ENCODE data around the gene CACNA1F. TPM values are rescaled to one million over a fixed set of nuclear protein-coding genes. Genes with fewer than 3 reads are reported as not detected.

The CACNA1F gene
- total RNA-seq, 2 experiments from 2014 or later: 0.15 to 0.21 TPM

DNA sequence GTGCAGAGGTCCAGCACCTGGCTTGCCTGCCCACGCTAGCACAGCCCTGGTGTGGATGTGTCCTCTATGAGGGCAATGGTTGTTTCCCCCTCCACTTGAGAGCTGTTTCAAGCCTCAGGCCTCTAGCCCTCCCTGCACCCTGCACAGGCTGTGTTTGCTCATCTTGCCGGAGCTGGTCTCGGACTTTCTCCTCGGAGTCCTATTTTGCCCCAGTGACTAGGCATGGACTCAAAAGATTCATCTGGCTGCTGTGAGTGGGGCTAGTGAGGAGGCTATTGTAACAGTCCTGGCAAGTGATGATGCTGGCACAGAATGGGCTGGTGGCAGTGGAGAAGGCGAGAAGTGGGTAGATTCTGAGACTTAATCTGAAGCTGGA is 25.6 kb upstream of the CACNA1F start:
- POLR2A ChIA-PET: interaction anchor here (0.5 kb wide), 1 partner anchor 14 kb away, joined by 6 read pairs; no protein-coding TSS in a partner anchor
- CTCF ChIA-PET: no interaction called here

DNA sequence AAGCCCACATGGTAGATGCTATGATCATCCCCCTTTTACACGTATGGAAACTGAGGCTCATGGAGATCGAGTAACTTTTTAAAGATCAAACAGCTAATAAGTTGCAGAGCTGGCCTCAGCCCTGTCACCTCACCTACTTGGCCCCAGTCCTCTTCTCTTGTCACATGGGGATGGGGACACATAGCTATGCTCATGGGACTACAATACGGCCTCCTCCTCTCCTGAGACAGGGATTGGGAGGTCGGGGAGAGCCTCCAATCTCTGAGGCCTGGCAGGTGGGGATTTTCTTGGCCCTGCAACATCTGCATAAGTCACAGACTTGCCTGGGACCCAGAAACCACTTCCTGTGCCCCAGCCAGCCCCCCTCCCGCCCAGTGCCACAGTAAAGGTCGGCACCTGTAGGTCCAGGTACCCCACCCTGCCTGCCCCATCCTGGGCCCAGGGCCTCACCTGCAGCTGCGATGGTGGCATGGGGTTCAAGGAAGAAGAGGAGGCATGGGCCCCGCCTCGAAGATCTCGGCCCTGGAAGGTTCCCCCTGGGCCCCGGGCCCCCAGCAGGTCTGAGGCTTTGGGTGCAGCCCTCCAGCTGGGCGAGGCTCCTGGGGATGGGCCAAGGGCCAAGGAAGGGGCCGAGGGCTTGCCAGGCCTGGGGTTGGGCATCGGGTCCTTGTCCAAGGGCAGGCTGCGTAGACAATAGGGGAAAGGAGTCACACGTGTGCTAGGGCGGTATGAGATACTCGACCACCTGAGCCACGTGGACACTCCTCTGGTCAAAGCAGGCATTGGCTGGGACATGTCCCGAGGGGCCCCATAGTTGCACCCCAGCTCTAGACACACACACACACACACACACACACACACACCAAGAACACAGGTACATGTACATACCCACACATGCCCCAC is 25.0 kb upstream of the CACNA1F start:
- CTCF ChIA-PET: no interaction called here
- POLR2A ChIA-PET: interaction anchor here (1.0 kb wide), 1 partner anchor 11 kb away, joined by 3 read pairs; no protein-coding TSS in a partner anchor

DNA sequence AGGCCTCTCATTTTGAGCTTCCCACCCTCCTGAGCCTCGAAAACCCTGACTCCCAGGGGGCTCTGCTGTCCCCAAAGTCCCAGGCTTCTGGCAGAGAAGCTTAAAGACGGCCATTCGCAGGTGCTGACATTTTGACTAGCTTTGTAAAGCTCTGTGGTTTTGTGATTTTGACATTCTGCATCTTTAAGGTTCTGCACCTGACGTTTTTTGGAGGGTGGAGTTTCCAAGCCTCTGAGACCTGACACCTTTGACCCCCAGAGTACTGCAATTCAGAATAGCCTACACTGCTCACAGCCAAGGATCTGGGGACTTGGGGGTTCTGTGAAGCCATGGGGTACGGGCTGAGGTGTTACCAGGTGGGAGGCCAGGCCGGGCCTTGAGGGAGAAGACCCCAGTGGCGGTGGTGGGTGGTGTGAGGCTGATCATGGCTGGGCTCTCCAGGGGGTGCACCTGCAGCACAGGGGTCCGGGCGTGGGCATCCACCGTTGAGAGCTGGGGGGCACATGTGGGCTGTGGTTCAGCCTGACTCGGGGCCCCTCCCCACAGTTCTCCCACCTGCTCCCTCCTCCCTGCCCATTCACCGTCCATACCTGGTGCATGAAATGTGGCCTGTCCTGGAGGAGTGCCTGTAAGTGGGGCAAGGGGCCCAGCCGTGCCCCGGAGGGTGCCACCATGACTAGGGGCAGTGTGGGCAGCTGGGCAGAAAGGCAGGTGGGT is 24.1 kb upstream of the CACNA1F start:
- ChIA-PET POLR2A (interaction anchor here (1.0 kb wide), 1 partner anchor 12 kb away, joined by 3 read pairs; no protein-coding TSS in a partner anchor), CTCF (no interaction called here)

DNA sequence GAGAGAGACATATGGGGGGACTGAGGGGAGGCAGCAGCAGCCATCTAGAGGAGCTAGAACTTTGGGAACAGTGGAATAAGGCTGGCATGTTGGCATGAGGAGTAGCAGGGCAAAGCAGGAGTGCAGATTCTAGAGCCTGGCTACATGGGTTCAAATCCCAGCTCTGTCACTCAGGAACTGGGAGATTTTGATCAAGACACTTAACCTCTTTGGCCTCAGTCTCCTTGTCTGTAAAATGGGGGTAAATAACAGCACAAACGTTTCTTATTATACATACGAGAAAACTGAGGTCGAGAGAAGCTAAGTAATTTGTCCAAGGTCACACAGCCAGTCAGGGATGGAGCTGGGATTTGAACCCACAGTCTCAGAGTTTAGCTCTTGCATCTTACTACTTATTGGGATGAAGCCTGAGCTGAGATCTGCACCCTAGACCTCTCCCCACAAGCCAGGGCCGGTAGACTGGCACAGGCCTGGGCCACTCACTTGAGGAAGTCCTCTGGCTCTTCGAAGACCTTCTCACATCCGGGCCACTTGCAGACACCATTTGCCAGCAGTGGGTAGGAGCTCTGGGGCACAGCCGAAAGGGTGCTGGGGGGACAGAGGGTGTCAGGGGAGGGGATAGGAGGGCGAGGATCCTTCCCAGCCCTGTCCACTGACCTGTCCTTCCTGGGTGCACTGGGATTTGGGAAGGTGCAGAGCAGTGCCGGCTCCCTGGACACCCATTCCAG is 23.3 kb upstream of the CACNA1F start:
- CTCF ChIA-PET: interaction anchor here (0.7 kb wide), 1 partner anchor 666 kb away, joined by 4 read pairs; the partner anchor contains the start of gene CLCN5
- POLR2A ChIA-PET: interaction anchor here (0.7 kb wide), 1 partner anchor 195 kb away, joined by 3 read pairs; no protein-coding TSS in a partner anchor

DNA sequence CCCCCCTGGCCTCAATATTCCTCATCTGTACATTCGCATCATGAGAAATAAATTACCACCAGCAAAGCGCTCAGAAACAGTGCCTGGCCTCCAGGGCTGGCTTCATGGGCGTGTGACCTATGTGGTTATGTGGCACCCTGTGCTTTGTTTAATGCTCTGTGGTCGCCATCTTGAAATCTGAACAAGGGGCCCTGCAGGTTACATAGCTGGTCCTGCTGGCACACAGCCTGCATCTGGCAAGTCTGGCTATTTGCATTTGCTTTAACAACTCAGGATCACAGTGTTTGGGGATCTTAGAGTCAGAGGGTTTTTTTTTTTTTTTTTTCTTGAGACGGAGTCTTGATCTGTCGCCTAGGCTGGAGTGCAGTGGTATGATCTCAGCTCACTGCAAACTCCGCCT is 21.5 kb upstream of the CACNA1F start:
- CTCF ChIA-PET: no interaction called here
- POLR2A ChIA-PET: no interaction called here

DNA sequence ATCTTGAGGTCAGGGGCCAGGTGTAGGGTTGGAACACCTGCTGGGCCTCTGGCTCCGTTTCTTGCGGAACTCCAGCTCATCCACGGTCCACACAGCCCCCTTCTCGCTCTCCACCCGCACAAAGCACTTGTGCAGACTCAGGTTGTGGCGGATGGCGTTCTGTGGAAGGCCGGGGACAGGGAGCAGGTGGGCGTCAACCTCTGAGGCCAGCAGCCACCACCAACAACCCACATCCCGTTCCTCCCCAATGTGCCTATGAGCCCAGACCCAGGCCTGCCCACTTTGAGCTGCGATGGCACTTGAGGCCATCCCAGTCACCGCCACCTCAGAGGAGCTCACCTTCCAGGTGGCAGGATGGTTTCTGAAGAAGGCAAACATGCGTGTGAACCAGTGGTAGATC is 18.2 kb upstream of the CACNA1F start:
- ChIA-PET POLR2A (no interaction called here), CTCF (no interaction called here)

DNA sequence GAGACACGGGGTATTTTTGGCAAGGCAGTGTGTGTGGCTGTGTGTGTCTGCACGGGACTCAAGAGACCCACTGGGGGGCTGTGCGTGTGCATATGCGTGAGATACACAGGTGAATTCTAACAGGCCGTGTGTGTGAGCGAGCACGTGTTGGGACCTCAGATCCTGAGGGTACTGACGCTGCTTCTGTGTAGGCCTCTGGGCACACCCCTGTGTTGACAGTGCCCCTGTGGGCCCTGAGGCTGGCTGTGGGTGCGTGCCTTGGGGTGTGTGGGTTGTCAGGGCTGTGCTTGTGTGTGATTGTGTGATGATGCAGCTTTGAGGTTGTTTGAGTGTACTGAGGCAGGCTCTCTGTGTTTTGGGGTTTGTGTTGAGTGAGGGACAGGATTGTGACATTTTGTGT is 17.4 kb upstream of the CACNA1F start:
- ChIA-PET CTCF (no interaction called here), POLR2A (no interaction called here)

DNA sequence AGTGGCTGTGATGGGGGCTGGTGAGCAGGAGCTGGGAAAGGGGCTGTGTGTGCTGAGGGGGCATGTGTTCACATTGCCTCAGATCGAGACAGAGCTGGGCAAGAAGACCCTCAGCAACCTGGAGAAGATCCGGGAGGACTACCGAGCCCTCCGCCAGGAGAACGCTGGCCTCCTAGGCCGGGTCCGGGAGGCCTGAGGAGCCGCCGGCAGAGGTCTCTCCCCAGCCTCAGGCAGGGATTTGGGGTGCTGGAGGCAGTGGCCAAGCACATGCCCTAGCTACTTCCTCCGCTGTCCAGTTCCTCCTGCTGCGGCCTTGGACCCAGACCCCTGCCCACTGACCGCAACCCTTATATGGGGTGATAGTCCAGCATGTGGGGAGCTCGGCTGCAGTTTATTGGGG is 16.9 kb upstream of the CACNA1F start:
- ChIA-PET POLR2A (no interaction called here), CTCF (no interaction called here)

DNA sequence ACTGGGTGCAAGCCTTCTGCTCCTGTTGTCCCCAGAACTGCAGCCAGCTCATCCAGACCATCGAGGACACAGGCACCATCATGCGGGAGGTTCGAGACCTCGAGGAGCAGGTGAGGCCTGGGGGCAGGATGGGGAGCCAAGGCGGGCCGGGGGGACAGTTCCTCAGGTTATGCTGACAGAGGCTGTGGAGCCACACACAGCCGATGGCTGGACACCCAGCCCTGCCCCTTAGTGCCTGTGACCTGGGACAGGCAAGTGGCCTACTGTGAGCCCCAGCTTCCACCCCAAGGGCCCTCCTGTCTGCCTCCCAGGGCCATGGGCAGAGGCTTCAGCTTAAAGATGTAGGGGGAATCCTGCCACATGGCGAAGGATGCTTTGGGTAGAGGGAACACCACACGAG is 16.5 kb upstream of the CACNA1F start:
- ChIA-PET CTCF (no interaction called here), POLR2A (no interaction called here)

DNA sequence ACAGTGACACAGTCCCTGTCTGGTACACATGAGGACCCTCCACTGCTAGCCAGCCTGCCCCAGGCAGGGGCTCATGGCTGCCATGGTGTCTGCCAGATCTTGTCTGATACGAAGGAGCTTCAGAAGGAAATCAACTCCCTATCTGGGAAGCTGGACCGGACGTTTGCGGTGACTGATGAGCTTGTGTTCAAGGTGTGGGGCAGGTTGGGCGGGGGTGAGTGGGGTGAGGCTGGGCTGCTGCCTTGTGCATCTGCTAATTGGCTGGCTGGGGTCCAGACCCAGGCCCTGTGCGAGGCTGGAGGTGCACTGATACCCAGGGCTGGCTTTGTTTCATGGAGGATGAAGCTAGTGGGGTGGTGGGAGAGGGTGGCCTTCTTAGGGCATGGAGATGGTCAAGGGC is 15.9 kb upstream of the CACNA1F start:
- POLR2A ChIA-PET: no interaction called here
- CTCF ChIA-PET: no interaction called here

DNA sequence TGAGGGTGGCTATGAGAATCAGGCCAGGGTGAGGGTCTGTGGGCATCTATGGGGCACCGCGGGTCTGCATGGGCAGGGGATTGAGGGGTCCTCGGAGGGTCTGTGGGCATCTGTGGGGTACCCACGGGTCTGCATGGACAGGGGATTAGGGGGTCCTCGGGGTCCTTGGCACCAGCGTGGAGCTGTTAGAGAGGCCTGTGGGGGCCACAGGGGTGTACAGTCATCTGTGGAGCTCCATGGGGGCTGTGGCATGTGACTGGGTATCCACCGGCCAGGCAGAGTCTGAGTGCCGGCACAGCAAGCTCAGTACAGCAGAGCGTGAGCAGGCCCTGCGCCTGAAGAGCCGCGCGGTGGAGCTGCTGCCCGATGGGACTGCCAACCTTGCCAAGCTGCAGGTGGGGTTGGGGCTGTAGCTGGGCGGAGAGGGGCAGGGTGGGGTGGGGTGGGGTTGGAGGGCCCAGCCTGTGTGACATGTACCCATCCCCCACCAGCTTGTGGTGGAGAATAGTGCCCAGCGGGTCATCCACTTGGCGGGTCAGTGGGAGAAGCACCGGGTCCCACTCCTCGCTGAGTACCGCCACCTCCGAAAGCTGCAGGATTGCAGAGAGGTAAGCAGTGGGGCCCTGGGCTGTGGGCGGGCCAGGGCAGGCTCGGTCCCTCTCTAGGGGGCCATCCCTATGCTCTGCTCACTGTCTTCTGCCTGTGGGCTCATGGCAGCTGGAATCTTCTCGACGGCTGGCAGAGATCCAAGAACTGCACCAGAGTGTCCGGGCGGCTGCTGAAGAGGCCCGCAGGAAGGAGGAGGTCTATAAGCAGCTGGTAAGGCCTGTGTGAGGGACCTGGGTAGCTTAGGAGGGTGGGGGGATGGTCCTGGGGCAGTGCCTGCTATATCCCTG is 15.0 kb upstream of the CACNA1F start:
- CTCF ChIA-PET: no interaction called here
- POLR2A ChIA-PET: interaction anchor here (0.5 kb wide), 1 partner anchor 47 kb away, joined by 3 read pairs; no protein-coding TSS in a partner anchor

DNA sequence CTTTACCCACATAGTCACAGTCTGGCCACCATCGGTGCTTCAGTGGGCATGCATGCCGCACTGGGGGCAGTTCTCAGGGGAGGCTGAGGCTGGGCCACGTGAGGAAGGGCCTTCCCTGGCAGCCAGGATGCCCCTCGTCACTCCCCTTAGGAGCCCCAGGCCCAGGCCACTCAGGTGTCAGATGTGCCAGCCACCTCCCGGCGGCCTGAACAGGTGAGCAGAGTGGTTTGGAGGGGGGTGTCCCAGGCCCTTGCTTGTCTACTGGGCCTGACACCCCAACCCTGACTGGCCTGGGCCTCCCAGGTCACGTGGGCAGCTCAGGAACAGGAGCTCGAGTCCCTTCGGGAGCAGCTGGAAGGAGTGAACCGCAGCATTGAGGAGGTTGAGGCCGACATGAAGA is 14.2 kb upstream of the CACNA1F start:
- ChIA-PET POLR2A (no interaction called here), CTCF (no interaction called here)

DNA sequence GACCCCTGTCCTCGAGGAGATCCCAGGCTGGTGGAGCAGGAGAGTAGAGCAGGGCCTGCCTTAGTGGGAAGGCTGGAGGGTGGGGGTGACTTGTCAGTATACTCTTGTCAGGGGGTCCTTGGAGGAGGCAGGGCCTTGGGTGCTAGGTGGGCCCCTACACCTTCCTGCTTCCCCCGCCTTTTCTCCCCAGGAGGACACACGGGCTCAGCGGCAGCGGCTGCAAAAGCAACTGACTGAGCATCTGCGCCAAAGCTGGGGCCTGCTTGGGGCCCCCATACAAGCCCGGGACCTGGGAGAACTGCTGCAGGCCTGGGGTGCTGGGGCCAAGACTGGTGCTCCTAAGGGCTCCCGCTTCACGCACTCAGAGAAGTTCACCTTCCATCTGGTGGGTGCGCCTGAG is 13.4 kb upstream of the CACNA1F start:
- POLR2A ChIA-PET: no interaction called here
- CTCF ChIA-PET: no interaction called here

DNA sequence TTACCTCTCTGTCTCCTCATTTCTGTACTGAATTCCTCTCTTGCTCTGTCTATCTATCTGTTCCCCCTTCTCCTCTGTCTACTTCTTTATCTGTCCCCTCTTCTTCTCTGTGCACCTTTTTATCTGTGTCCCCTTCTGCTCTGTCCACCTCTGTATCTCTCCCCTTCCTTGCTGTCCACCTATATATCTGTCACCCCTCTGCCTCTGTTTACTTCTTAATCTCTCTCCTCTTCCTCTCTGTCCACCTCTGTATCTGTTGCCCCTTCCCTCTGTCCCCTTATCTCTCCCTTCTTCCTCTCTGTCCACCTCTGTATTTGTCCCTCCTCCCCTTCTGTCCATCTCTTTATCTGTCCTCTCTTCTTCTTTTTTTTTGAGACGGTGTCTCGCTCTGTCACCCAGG is 11.1 kb upstream of the CACNA1F start:
- ChIA-PET POLR2A (no interaction called here), CTCF (no interaction called here)

DNA sequence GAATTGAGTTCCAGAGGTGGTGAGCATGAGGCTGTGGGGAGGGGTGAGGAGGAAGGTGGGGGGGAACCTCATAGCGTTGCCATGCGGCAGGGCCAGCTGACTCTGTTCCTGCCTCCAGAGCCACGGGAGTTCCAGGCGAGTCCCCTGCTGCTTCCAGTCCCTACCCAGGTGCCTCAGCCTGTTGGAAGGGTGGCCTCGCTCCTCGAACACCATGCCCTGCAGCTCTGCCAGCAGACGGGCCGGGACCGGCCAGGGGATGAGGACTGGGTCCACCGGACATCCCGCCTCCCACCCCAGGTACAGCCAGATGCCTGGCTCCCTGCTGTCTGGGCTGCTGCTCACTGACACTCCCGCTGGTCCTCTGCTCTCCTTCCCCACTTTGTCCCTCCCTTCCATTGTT is 10.0 kb upstream of the CACNA1F start:
- ChIA-PET POLR2A (no interaction called here), CTCF (no interaction called here)

DNA sequence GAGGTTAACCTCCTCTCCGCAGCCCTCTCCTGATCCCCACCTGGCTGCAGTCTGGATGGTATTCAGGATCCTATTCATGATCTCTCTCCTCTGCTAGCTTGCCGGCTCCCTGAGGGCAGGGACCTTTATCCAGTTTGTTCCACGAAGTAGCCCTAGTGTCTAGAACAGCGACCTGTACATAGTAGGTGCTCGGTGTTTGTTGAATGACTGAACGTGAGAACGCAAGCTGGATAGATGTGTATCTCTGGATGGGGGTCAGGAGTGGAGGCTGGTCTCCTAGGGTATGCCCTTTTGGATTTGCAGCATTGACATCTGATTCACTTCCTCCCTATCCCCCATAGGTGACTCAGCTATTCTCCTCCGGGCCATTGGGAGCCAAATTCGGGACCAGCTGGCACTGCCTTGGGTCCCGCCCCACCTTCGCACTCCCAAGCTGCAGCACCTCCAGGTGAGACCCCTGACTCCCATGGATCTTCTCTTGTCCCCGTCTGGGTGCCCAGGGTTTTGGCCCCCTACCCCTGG is 9.5 kb upstream of the CACNA1F start:
- CTCF ChIA-PET: no interaction called here
- POLR2A ChIA-PET: no interaction called here

DNA sequence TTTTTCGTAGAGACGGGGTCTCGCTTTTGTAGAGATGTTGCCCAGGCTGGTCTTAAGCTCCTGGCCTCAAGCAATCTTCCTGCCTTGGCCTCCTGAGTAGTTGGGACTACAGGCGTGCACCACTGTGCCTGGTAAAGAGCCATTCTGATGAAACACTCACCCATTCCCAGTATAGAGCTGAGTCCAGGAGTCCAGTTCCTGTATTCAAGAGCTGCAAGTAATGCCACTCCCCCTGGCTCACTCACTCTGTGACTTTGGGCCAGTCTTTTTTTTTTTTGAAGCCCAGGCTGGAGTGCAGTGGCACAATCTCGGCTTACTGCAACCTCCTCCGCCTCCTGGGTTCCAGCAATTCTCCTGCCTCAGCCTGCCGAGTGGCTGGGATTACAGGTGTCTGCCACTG is 5.6 kb upstream of the CACNA1F start:
- POLR2A ChIA-PET: no interaction called here
- CTCF ChIA-PET: no interaction called here

DNA sequence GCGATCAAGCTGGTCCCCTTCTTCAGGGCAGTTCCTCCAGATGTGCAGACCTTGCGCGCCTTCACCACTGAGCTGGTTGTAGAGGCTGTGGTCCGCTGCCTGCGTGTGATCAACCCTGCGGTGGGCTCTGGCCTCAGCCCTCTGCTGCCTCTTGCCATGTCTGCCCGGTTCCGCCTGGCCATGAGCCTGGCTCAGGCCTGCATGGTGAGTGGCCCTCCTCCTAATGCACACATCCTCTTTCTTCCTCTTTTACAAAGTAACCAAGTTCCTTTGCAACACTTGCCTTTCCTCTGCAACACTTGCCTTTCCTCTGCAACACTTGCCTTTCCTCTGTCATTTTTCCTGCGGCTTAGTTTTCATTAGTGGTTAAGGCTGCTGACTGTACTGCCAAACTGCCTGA is 3.9 kb upstream of the CACNA1F start:
- ChIA-PET POLR2A (interaction anchor here (0.7 kb wide), 1 partner anchor 13 kb away, joined by 7 read pairs; no protein-coding TSS in a partner anchor), CTCF (no interaction called here)

DNA sequence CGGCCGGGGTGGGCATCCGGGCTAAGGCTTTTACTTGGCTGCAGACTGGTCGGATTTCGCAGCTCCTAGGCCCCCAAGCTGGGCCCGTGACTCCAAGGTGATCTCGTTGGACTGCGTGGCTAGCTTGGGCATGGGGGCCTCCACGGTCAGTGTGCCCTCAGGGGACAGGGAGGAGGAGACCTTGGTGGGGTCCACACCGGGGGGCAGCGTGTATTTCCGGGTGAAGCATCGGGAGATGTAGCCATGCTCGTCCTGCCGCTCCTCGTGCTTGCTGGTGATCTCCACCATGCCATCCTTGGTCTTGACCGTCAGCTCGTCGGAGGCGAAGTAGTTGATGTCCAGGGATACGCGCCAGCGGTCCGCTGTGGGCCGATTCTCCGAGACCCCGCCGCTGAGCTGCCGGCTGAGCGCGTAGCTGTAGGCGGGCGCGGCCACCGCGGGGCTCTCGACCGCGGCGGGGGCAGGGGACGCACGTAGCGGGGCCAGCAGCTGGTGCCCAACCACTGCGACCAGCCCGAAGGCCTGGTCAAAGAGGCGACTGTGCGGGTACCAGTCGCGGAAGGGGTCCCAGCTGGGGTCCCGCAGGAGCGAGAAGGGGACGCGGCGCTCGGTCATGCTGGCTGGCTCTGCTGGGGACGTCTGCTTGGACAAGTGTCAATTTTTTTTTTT is 881 bp upstream of the CACNA1F start:
- ChIA-PET CTCF (no interaction called here), POLR2A (no interaction called here)

Data from activated CD8-positive, alpha-beta memory T cell treated with anti-CD3 and anti-CD28 coated beads for 36 hours (primary cell).